Breast epithelium (tissue), 4 donors: ENCODE data around the gene HMX3. TPM values are rescaled to one million over a fixed set of nuclear protein-coding genes. Genes with fewer than 3 reads are reported as not detected.

Experiments
- DNase-seq, 2 donors: peaks; one replicate each; pipeline ENCODE4 v3.0.0-alpha.2; 2019; ENCODE audit warnings: low spot score in 2 of 2
- H3K27ac ChIP-seq, 2 donors: fragments of 200-600 bp; sonication (generic) in 1 of 2; one replicate each; pipeline ENCODE4 v1.5.1; 2016 to 2019; ENCODE audit warnings: mild to moderate bottlenecking in 1 of 2
- H3K27me3 ChIP-seq, 2 donors: fragments of 200-600 bp; sonication (generic) in 1 of 2; one replicate each; pipeline versions ENCODE4 v1.5.1 to v1.6.0; 2017 to 2019; ENCODE audit warnings: control low read depth in 1 of 2, mild to moderate bottlenecking in 1 of 2
- H3K36me3 ChIP-seq: fragments of 200-600 bp; one replicate; pipeline ENCODE4 v1.5.1; 2019
- H3K4me1 ChIP-seq, 2 donors: fragments of 200-600 bp; sonication (generic); one replicate each; pipeline ENCODE4 v1.5.1; 2016 to 2019; ENCODE audit warnings: control low read depth in 1 of 2
- H3K4me3 ChIP-seq, 3 donors: fragments of 200-600 bp; sonication (generic); 1 replicate in 2 of 3; 2 replicates in 1 of 3; pipeline ENCODE4 v1.5.1; 2016 to 2019; ENCODE audit warnings: mild to moderate bottlenecking in 3 of 3, moderate library complexity in 2 of 3
- H3K9me3 ChIP-seq, 2 donors: fragments of 200-600 bp; sonication (generic) in 1 of 2; one replicate each; pipeline ENCODE4 v1.5.1; 2016 to 2019; ENCODE audit warnings: control low read depth in 1 of 2
- POLR2A ChIP-seq: fragments of 450-650 bp; IDR thresholded peaks from one replicate; pipeline ENCODE4 v1.6.1; 2016; ENCODE audit warnings: antibody characterized with exemption, mild to moderate bottlenecking, moderate library complexity
- POLR2AphosphoS5 ChIP-seq, 3 donors: sonication (generic); formaldehyde crosslinking; IDR thresholded peaks; one replicate each; pipeline ENCODE4 v1.6.1; 2017; ENCODE audit warnings: antibody characterized with exemption in 3 of 3
- intact Hi-C: fragments of 100-400 bp; cut with DNase I; formaldehyde crosslinking; loops from one replicate; pipeline ENCODE4 v1.15.1; 2023; ENCODE audit warnings: low total_unique reads
- total RNA-seq, 3 donors: library from RNA; depleted of rRNA; stranded (reverse); fragments of >200 nt; gene quantifications; one replicate each; pipeline ENCODE4 v1.1.0, GENCODE V29; 2016
- TF ChIP-seq, protein P1 (sequence below), 3 donors: fragments of 450-650 bp; IDR thresholded peaks; one replicate each; pipeline ENCODE4 v1.5.1; 2016 to 2017; ENCODE audit warnings: antibody characterized with exemption in 3 of 3, mild to moderate bottlenecking in 3 of 3, moderate library complexity in 3 of 3

The HMX3 gene
- total RNA-seq, 3 donors from 2014 or later, result not detected

DNA sequence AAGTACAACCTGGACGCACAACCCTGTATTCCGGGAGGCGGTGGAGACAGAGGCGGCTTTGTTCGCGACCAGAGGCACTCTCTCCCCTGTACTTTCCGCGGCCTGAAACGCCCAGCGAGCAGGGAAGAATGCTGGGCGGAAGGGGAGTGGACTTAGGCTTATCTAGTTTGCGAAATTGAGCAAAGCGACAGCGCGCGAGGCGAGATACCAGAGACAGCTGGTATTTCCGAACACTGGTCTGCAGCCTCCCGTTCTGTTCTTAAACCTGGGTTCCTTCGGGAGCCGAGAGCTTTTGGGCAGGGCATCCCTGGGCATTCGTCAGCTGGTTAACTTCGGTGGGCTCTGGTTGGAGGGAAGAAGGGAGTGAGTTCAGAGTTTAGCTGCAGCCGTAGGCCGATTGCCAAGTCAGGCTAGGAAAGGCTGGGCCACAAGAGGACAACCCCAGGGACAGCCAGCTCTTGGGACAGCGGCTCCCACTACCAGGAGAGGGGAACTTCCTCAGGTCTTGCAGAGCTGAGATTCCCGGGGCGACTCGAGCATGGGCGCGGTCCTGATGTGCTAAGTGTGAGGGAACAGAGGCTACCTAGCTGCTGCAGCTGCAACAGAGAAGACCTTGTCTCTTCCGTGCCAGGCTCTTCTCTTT is 3.9 kb downstream of the HMX3 start:
- Histone ChIP-seq H3K36me3 (no peaks in the 10 kb centered on the region), H3K4me1 (peaks cover 10 to 11% of the 10 kb centered on the region in 2 donors), H3K9me3 (no peaks in the 10 kb centered on the region), H3K4me3 (no peak overlapping the region), H3K27me3 (peaks cover 27 to 100% of the 10 kb centered on the region in 2 donors), H3K27ac (no peak overlapping the region)
- DNase-seq, result no peak
- TF ChIP-seq, protein P1, sequence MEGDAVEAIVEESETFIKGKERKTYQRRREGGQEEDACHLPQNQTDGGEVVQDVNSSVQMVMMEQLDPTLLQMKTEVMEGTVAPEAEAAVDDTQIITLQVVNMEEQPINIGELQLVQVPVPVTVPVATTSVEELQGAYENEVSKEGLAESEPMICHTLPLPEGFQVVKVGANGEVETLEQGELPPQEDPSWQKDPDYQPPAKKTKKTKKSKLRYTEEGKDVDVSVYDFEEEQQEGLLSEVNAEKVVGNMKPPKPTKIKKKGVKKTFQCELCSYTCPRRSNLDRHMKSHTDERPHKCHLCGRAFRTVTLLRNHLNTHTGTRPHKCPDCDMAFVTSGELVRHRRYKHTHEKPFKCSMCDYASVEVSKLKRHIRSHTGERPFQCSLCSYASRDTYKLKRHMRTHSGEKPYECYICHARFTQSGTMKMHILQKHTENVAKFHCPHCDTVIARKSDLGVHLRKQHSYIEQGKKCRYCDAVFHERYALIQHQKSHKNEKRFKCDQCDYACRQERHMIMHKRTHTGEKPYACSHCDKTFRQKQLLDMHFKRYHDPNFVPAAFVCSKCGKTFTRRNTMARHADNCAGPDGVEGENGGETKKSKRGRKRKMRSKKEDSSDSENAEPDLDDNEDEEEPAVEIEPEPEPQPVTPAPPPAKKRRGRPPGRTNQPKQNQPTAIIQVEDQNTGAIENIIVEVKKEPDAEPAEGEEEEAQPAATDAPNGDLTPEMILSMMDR (IDR thresholded peaks at IDR 0.05), result no peak
- TF ChIP-seq POLR2A, result no peak
- TF ChIP-seq POLR2AphosphoS5 (IDR thresholded peaks at IDR 0.05), result no peak
- intact Hi-C loops, result loop anchor here (10.0 kb wide), 1 partner anchor 415 kb away; no protein-coding TSS in a partner anchor

DNA sequence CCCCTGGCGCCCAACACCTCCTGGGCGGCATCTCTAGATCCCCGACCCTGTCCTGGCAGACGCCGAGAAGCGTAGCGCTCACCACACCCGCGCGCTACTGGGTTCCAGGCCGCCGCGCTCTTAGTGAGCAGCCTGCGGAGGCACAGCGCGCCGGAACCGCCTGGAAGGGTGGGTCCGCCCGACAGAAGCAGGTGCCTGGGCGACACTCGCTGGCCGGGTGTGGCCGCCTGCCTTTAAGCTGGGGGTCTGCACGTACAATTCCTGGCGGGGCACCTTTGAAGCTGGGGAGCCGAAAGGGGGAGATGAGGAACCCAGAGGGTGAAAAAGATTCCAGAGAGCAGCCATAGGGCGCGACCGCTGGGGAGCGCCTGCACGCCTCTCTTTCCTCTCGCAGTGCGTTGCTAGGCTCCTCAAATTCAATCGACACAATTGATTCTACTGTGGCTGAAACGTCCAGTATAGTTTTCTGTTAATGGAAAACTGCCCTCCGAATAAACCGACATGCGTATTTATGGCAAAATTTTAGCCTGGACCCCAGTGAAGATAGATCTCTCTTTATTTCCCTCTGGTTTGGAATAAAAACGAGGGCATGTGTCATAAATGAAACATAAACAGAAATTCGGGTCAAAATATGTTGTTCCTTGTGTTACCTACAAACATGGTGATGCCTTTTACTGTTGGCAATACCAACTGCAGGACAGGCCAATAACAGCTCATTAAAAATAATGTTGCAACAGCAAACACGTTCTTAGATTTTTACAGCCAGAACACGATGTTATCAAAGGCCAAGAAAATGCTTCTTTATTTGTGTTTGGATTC is 4.6 kb downstream of the HMX3 start:
- intact Hi-C loops, result no loop called here
- DNase-seq, result no peak
- Histone ChIP-seq H3K36me3 (no peaks in the 10 kb centered on the region), H3K27ac (no peak overlapping the region), H3K4me1 (peaks cover 5 to 6% of the 10 kb centered on the region in 2 donors), H3K4me3 (no peak overlapping the region), H3K27me3 (peaks cover 22 to 100% of the 10 kb centered on the region in 2 donors), H3K9me3 (no peaks in the 10 kb centered on the region)
- TF ChIP-seq, protein P1 (IDR thresholded peaks at IDR 0.05), result no peak
- no peak for TF ChIP-seq POLR2A
- no peak for TF ChIP-seq POLR2AphosphoS5 (IDR thresholded peaks at IDR 0.05)

DNA sequence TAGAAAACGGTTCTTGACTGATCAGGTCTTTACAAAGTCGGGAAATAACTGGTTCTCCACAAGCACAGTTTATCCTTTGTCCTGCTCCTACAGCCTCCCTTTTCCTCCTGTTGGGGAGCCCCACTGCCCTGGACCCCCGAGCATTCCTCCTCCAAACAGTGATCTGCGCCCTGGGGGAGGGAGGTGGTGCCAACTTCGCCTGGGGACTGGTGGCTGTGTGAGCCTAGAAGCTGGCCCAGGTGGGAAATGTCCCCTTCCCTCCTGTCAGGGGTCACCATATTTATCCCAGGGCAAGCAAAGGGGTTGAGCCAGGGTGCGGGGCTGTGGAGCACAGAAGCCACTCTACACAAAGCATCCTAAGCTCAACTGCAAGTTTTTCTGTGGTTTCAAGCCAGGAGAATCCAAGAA is 5.2 kb downstream of the HMX3 start:
- no peak overlapping the region for H3K27ac ChIP-seq
- H3K9me3 ChIP-seq, result no peaks in the 10 kb centered on the region
- DNase-seq, result no peak
- H3K27me3 ChIP-seq, result peaks cover 22 to 100% of the 10 kb centered on the region in 2 donors
- intact Hi-C loops, result no loop called here
- H3K36me3 ChIP-seq, result no peaks in the 10 kb centered on the region
- H3K4me1 ChIP-seq, result peaks cover under 1 to 3% of the 10 kb centered on the region in 2 donors
- H3K4me3 ChIP-seq, result no peak overlapping the region
- TF ChIP-seq POLR2A, result no peak
- TF ChIP-seq POLR2AphosphoS5 (IDR thresholded peaks at IDR 0.05), result no peak
- TF ChIP-seq, protein P1 (IDR thresholded peaks at IDR 0.05), result no peak

DNA sequence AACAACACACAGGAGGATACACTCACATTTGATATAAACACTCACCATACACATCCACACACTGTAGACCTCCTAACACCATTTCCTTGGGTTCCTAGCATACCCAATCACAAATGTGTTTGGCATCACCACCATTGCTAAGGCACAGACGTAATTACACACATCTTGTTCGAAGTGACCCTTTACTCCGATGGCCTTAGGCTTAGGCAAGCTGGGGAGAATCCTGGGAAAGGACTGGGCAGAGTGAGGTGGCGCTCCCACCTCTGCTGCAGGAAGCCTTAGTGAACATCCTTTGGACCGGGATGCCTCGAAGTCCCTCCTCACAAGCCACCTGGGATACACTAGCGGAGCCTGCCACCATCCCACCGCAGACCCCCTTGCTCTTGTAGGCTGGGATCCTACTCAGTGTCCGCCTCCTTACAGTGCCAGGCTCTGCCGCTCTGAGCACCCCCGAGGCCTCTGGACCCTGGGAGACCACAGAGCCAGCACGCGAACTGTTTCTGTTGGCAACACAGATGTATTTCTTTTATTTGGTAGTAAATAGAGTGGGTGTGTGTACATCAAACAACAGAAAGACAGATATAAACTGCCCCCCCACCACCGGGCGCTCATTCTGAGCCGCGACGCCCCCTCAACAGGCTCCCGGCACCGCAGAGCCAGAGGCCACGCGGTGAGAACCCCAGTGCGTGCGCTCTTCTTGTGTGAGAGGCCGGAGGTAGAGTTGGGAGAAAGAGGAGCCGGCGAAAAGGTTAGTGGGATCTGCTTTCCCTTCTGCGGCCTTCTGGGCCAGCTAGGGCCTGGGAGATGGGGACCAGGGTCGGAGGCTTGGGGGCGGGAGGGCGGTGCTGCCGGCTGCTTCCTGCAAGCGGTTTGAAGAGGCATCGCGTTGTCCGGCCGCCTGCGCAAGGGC is 6.3 kb downstream of the HMX3 start:
- intact Hi-C loops, result no loop called here
- peaks cover 21 to 100% of the 10 kb centered on the region in 2 donors for H3K27me3 ChIP-seq
- H3K4me1 ChIP-seq, result peaks cover 0 to 4% of the 10 kb centered on the region in 2 donors
- H3K4me3 ChIP-seq, result no peak overlapping the region
- TF ChIP-seq POLR2A, result no peak
- H3K27ac ChIP-seq, result no peak overlapping the region
- no peaks in the 10 kb centered on the region for H3K36me3 ChIP-seq
- DNase-seq, result no peak
- H3K9me3 ChIP-seq, result no peaks in the 10 kb centered on the region

DNA sequence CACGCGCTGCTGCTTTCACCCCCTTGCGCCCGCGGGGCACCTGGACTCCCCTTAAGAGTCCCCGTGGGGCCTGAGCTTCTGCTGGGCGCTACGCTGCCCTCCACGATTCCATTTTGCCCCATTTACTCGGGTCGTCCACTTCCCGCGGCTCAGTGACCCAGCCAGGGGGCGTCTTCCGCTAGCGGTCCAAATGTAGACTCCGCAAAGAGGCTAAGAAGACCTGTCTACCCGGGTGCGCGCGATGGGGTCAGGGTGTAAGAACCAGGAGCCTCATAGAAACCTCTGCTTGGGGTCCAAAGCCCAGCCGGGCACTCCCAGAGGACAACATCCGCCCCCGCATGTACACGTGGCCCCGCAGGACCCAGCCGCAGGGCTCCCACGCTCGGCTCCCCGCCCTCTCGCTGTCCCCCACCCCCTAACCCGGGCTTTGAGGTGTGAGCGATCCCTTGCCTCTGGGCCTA is 7.0 kb downstream of the HMX3 start:
- H3K4me3 ChIP-seq, result no peak overlapping the region
- intact Hi-C loops, result no loop called here
- no peak for DNase-seq
- no peak overlapping the region for H3K27ac ChIP-seq
- H3K36me3 ChIP-seq, result no peaks in the 10 kb centered on the region
- TF ChIP-seq, protein P1 (IDR thresholded peaks at IDR 0.05), result no peak
- TF ChIP-seq POLR2A (no peak), POLR2AphosphoS5 (IDR thresholded peaks at IDR 0.05) (no peak)
- H3K27me3 ChIP-seq, result peaks cover 23 to 100% of the 10 kb centered on the region in 2 donors
- no peaks in the 10 kb centered on the region for H3K9me3 ChIP-seq
- H3K4me1 ChIP-seq, result peaks cover 2 to 6% of the 10 kb centered on the region in 2 donors
